Activated CD4-positive, CD25-positive, alpha-beta regulatory T cell treated with anti-CD3 and anti-CD28 coated beads, Interleukin-2, amount 50 U/mL, for 72 hours (primary cell): ENCODE measurements around the gene CXCL9.

Experiments
- DNase-seq: peaks from one replicate; pipeline ENCODE4 v3.0.0; 2021

CXCL9 gene

GRCh38 chr4:75953509-75953908 lies 53.8 kb downstream of the CXCL9 start:
- DNase-seq, result no peak
